H9 (cell line): ENCODE data around the gene TRIM17. TPM values are rescaled to one million over a fixed set of nuclear protein-coding genes. Genes with fewer than 3 reads are reported as not detected.

Experiments
- DNase-seq: peaks from one replicate; pipeline ENCODE4 v3.0.0-alpha.2; 2017
- H2AFZ ChIP-seq: one replicate; pipeline ENCODE4 v1.6.1; 2013; ENCODE audit warnings: mild to moderate bottlenecking, low read length, control low read depth, moderate library complexity
- H2AK5ac ChIP-seq: 2 replicates; pipeline ENCODE4 v1.6.1; 2013; ENCODE audit warnings: low read length, control low read depth, mixed read lengths; ENCODE audit not compliant: insufficient read length
- H2BK120ac ChIP-seq: one replicate; pipeline ENCODE4 v1.6.1; 2013; ENCODE audit warnings: low read depth, mild to moderate bottlenecking, low read length, control low read depth, inconsistent platforms; ENCODE audit not compliant: poor library complexity, severe bottlenecking
- H2BK12ac ChIP-seq: 2 replicates; pipeline ENCODE4 v1.6.1; 2013; ENCODE audit warnings: low read length, control low read depth, mixed read lengths, low read depth; ENCODE audit not compliant: insufficient read length
- H2BK15ac ChIP-seq: 2 replicates; pipeline ENCODE4 v1.6.1; 2013; ENCODE audit warnings: low read depth, low read length, control low read depth
- H2BK20ac ChIP-seq: one replicate; pipeline ENCODE4 v1.6.1; 2013; ENCODE audit warnings: low read depth, mild to moderate bottlenecking, low read length, control low read depth, inconsistent platforms; ENCODE audit not compliant: poor library complexity, severe bottlenecking
- H2BK5ac ChIP-seq: 2 replicates; pipeline ENCODE4 v1.6.1; 2013; ENCODE audit warnings: low read length, control low read depth, mixed read lengths; ENCODE audit not compliant: insufficient read length
- H3K14ac ChIP-seq: 2 replicates; pipeline ENCODE4 v1.6.1; 2013; ENCODE audit warnings: low read length, control low read depth; ENCODE audit not compliant: insufficient read depth
- H3K18ac ChIP-seq: 2 replicates; pipeline ENCODE4 v1.6.1; 2013; ENCODE audit warnings: low read depth, mild to moderate bottlenecking, mixed read lengths, low read length, control low read depth; ENCODE audit not compliant: insufficient read length
- H3K23ac ChIP-seq: 2 replicates; pipeline ENCODE4 v1.6.1; 2013; ENCODE audit warnings: low read length, control low read depth, mixed read lengths, low read depth; ENCODE audit not compliant: insufficient read length
- H3K23me2 ChIP-seq: 2 replicates; pipeline ENCODE4 v1.6.1; 2013; ENCODE audit warnings: low read depth, mild to moderate bottlenecking, mixed read lengths, low read length, control low read depth; ENCODE audit not compliant: insufficient read length, poor library complexity, severe bottlenecking
- H3K27ac ChIP-seq: 2 replicates; pipeline ENCODE4 v1.5.1; 2013; ENCODE audit warnings: low read length, control low read depth, mixed read lengths, low read depth; ENCODE audit not compliant: insufficient read length
- H3K27me3 ChIP-seq: 2 replicates; pipeline ENCODE4 v1.6.1; 2013; ENCODE audit warnings: low read length, control low read depth, inconsistent platforms; ENCODE audit not compliant: insufficient read depth
- H3K4ac ChIP-seq: 2 replicates; pipeline ENCODE4 v1.6.1; 2013; ENCODE audit warnings: low read depth, mild to moderate bottlenecking, control low read depth, inconsistent platforms, low read length, moderate library complexity
- H3K4me1 ChIP-seq: 2 replicates; pipeline ENCODE4 v1.6.1; 2013; ENCODE audit warnings: low read length, control low read depth, inconsistent platforms; ENCODE audit not compliant: insufficient read depth
- H3K4me2 ChIP-seq: 2 replicates; pipeline ENCODE4 v1.6.1; 2013; ENCODE audit warnings: low read length, control low read depth, mixed read lengths; ENCODE audit not compliant: insufficient read length, insufficient read depth
- H3K56ac ChIP-seq: 2 replicates; pipeline ENCODE4 v1.6.1; 2013; ENCODE audit warnings: low read depth, mild to moderate bottlenecking, mixed read lengths, low read length, control low read depth; ENCODE audit not compliant: insufficient read length
- H3K79me1 ChIP-seq: 2 replicates; pipeline ENCODE4 v1.6.1; 2013; ENCODE audit warnings: low read depth, mild to moderate bottlenecking, moderate library complexity, low read length, control low read depth, inconsistent platforms; ENCODE audit not compliant: insufficient read depth, poor library complexity, severe bottlenecking
- H3K79me2 ChIP-seq: 2 replicates; pipeline ENCODE4 v1.6.1; 2013; ENCODE audit warnings: low read length, control low read depth, inconsistent platforms; ENCODE audit not compliant: insufficient read depth
- H3K9ac ChIP-seq: 2 replicates; pipeline ENCODE4 v1.6.1; 2013; ENCODE audit warnings: low read length, control low read depth, mixed read lengths; ENCODE audit not compliant: insufficient read length; ENCODE audit errors: extremely low read depth
- H3K9me3 ChIP-seq: one replicate; pipeline ENCODE4 v1.6.1; 2013; ENCODE audit warnings: low read depth, low read length, inconsistent platforms; ENCODE audit not compliant: control insufficient read depth
- H3T11ph ChIP-seq: one replicate; pipeline ENCODE4 v1.6.1; 2013; ENCODE audit warnings: mild to moderate bottlenecking, low read length, control low read depth, inconsistent platforms
- H4K20me1 ChIP-seq: one replicate; pipeline ENCODE4 v1.6.1; 2013; ENCODE audit not compliant: control insufficient read depth, insufficient read length, insufficient read depth
- H4K5ac ChIP-seq: 2 replicates; pipeline ENCODE4 v1.6.1; 2013; ENCODE audit warnings: low read depth, mild to moderate bottlenecking, mixed read lengths, low read length, control low read depth; ENCODE audit not compliant: insufficient read length
- H4K8ac ChIP-seq: replicated peaks from 2 replicates; pipeline ENCODE4 v1.6.1; 2013; ENCODE audit warnings: low read length, control low read depth, mixed read lengths, low read depth; ENCODE audit not compliant: insufficient read length
- H4K91ac ChIP-seq: 2 replicates; pipeline ENCODE4 v1.6.1; 2013; ENCODE audit warnings: low read depth, mild to moderate bottlenecking, moderate library complexity, mixed read lengths, low read length, control low read depth; ENCODE audit not compliant: insufficient read length
- H3K27ac Mint-ChIP-seq, 3 experiments: 2 replicates in 2 of 3; 3 replicates in 1 of 3; pipeline ENCODE4 v1.8.0; 2020 to 2021; ENCODE audit warnings: mixed read lengths in 3 of 3, mild to moderate bottlenecking in 1 of 3, moderate library complexity in 1 of 3
- H3K27me3 Mint-ChIP-seq: 2 replicates; pipeline ENCODE4 v1.8.0; 2021; ENCODE audit warnings: low read depth, mild to moderate bottlenecking, moderate library complexity, mixed read lengths
- H3K36me3 Mint-ChIP-seq, 3 experiments: 2 replicates in 2 of 3; 3 replicates in 1 of 3; pipeline ENCODE4 v1.8.0; 2020 to 2021; ENCODE audit warnings: low read depth in 3 of 3, mixed read lengths in 3 of 3; ENCODE audit not compliant: insufficient read depth in 1 of 3
- H3K4me1 Mint-ChIP-seq, 2 experiments: 2 replicates each; pipeline ENCODE4 v1.8.0; 2020; ENCODE audit warnings: mixed read lengths in 2 of 2
- H3K4me3 Mint-ChIP-seq, 2 experiments: 2 replicates in 1 of 2; 3 replicates in 1 of 2; pipeline ENCODE4 v1.8.0; 2020 to 2021; ENCODE audit warnings: mild to moderate bottlenecking in 2 of 2, mixed read lengths in 2 of 2, moderate library complexity in 1 of 2
- H3K9me3 Mint-ChIP-seq, 2 experiments: 2 replicates in 1 of 2; 3 replicates in 1 of 2; pipeline ENCODE4 v1.8.0; 2020; ENCODE audit warnings: mild to moderate bottlenecking in 2 of 2, mixed read lengths in 2 of 2, moderate library complexity in 1 of 2
- total RNA-seq: library from RNA; stranded (reverse); gene quantifications from 2 replicates; pipeline ENCODE4 v1.2.1, GENCODE V29; 2021
- TF ChIP-seq, protein P1 (sequence below): fragments of 200-600 bp; sonication (generic); conservative IDR thresholded peaks from 3 replicates; pipeline ENCODE4 v1.8.0; 2021; ENCODE audit warnings: antibody characterized with exemption, mild to moderate bottlenecking

TRIM17 gene
- total RNA-seq, 1 experiment from 2014 or later: 2.8 TPM

DNA sequence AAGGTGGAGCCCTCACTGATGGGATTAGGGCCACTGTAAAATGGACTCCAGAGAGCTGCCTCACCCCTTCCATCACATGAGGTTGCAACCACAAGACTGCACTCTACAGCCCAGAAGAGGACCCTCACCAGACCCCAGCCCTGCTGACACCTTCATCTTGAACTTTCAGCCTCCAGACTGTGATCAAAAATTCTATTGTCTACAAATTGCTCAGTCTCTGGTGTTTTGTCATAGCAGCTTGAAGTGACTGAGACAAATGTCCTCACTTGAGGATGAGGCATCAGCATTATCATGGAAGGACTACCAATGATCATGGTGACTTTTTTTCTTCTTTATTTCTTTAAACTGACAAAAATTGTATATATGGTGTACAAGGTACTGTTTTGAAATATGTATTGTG is 26.7 kb upstream of the TRIM17 start:
- Mint-ChIP-seq H3K9me3 (no peaks in the 10 kb centered on the region; a peak in 2 of 5 replicates), H3K27ac (no peak overlapping the region), H3K36me3 (no peaks in the 10 kb centered on the region), H3K4me3 (no peak overlapping the region), H3K27me3 (peaks cover 100% of the 10 kb centered on the region), H3K4me1 (peaks cover 22 to 23% of the 10 kb centered on the region in 2 experiments)
- H4K20me1 ChIP-seq: no peaks in the 10 kb centered on the region
- H2BK12ac ChIP-seq: no peak overlapping the region
- H3K27ac ChIP-seq: no peak overlapping the region
- no peak overlapping the region for H2BK120ac ChIP-seq
- H3K79me2 ChIP-seq: no peaks in the 10 kb centered on the region
- H2BK20ac ChIP-seq: no peak overlapping the region
- H3K9me3 ChIP-seq: no peaks in the 10 kb centered on the region
- no peak overlapping the region for H3K14ac ChIP-seq
- H3T11ph ChIP-seq: no peak overlapping the region
- no peak overlapping the region for H3K23ac ChIP-seq
- no peaks in the 10 kb centered on the region for H3K79me1 ChIP-seq
- H3K4me1 ChIP-seq: peaks cover 2% of the 10 kb centered on the region; the same call in 1 of the 2 replicates
- H2BK15ac ChIP-seq: no peak overlapping the region
- no peak overlapping the region for H4K8ac ChIP-seq
- H4K91ac ChIP-seq: no peak overlapping the region
- TF ChIP-seq, protein P1, sequence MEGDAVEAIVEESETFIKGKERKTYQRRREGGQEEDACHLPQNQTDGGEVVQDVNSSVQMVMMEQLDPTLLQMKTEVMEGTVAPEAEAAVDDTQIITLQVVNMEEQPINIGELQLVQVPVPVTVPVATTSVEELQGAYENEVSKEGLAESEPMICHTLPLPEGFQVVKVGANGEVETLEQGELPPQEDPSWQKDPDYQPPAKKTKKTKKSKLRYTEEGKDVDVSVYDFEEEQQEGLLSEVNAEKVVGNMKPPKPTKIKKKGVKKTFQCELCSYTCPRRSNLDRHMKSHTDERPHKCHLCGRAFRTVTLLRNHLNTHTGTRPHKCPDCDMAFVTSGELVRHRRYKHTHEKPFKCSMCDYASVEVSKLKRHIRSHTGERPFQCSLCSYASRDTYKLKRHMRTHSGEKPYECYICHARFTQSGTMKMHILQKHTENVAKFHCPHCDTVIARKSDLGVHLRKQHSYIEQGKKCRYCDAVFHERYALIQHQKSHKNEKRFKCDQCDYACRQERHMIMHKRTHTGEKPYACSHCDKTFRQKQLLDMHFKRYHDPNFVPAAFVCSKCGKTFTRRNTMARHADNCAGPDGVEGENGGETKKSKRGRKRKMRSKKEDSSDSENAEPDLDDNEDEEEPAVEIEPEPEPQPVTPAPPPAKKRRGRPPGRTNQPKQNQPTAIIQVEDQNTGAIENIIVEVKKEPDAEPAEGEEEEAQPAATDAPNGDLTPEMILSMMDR: no peak
- no peak overlapping the region for H3K18ac ChIP-seq
- H3K56ac ChIP-seq: no peak overlapping the region
- no peak overlapping the region for H2AFZ ChIP-seq
- H3K23me2 ChIP-seq: no peaks in the 10 kb centered on the region
- peaks cover 40% of the 10 kb centered on the region for H3K27me3 ChIP-seq
- no peak overlapping the region for H4K5ac ChIP-seq
- no peak overlapping the region for H2AK5ac ChIP-seq
- H3K9ac ChIP-seq: no peak overlapping the region
- H3K4ac ChIP-seq: no peak overlapping the region
- DNase-seq: no peak
- no peak overlapping the region for H3K4me2 ChIP-seq
- no peak overlapping the region for H2BK5ac ChIP-seq
